Fibroblast of peridontal ligament (primary cell): ENCODE data around the gene HSPB8.
A peak's percentile ranks its signal among the peaks of the same experiment; 100 is the strongest.

Experiments used
- DNase-seq: peaks from one replicate; pipeline ENCODE4 v3.0.0-alpha.2; 2010; ENCODE audit errors: extremely low read depth

The HSPB8 gene, protein sequence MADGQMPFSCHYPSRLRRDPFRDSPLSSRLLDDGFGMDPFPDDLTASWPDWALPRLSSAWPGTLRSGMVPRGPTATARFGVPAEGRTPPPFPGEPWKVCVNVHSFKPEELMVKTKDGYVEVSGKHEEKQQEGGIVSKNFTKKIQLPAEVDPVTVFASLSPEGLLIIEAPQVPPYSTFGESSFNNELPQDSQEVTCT

DNA sequence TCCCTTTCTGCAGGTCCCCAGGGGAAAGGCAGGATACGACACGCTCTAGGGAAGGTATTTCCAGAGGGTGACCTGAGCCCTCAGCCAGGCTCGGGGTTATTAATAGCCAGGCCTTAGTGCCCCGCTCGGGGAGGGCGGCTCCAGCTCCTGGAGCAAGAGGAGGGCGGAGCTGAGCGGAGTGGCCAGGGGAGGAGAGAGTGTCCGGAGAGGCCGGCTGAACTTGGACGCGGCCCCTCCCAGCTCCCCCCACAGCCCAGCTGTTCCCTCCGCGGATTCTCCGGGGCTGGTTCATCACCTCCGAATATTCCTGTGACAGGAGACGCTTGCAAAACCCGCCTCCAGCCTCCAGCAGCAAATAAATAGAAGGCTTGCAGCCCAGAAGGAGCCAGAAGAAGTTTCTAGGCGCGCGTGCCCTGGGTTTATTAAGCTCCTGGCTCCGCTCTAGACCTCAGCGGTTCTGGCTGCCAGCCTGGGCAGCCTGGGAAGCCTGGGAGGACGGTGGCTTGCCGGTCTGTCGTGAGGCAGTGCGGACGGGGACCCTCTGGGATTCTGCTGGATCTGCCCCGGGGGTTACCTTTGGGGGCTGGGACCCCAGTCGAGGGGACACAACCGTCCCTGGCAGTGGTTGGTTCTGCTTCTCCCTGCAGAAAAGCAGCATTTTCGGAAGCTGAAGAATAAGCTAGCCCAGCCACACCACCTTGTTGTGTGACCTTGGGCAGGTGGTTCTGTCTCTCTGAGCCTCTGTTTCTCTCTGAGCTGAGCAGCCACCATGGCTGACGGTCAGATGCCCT lies at the start of gene HSPB8:
TSS of gene HSPB8 (plus strand) at position 388 of the 791 bp plus-strand sequence. CDS start at position 770, 382 bp downstream.
- peak; percentile 52 for DNase-seq

DNA sequence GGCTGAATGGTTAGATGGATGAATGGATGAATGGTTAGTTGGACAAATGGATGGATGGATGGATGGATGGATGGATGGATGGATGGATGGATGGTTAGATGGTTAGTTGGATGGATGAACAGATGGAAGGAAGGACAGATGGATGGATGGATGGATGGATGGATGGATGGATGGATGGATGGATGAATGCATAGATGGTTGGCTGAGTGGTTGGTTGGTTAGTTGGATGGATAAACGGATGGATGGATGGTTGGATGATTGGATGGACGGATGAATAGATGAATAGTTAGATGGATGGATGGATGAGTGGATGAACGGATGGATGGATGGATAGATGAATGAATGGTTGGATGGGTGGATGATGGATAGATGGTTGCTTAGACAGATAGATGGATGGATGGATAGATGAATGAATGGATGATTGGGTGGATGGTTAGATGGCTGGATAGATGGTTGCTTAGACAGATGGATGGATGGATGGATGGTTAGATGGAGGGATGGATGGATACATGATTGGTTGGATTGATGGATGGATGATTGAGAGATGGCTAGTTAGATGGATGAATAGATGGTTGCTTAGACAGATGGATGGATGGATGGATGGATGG lies 48.8 kb upstream of the HSPB8 start:
- no peak for DNase-seq

DNA sequence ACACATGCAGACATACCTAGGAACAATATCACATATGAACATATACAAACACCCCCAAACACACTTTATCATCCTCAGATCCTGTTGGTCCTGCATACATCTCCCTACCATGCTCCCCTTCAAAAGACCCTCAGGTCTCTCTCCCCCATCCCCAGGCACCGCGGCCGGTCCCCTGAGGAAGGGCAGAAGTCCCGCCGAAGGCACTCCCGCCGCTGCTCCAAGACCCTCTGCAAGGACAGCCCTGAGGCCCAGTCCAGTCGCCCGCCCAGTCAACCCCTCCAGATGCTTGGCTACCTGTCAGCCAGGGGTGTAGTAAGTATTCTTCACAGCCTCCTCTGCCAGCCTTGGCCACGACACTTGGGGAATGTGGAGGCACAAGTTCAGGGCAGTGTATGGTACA lies 48.2 kb upstream of the HSPB8 start:
- no peak for DNase-seq

DNA sequence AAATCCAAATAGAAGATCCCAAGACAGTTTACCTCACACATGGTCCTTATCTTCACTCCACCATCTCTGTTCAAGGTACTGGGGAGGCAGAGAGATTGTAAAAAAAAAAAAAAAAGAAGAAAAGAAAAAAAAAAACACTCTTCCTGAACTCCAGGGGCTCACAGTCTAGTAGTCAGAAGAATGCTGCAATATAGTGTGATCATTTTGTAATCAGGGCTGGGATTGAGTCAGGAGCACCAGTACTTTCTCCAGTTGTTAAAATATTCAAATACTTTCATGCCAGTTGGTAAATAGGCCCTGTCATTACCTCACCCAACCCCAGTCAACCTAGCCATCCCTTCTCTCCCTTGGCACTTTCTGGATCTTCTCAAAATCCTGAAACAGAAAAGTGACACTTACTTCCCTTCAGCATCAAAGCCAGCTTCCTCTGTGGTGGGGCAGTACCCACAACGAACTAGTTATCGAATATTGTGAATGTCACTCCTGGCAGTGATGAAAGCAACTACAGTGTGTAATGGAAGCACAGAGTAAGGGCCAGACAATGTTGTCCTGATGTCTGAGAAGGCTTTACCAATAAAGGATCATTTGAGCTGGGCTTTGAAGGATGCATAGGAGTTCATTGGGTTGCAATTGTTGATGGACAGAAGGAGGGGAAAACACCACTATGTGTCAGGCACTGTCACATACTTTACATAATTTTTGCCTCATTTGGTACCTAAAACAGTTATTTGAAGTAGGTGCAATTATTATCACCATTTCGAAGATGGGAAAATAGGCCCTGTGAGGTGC lies 44.3 kb upstream of the HSPB8 start:
- no peak for DNase-seq

DNA sequence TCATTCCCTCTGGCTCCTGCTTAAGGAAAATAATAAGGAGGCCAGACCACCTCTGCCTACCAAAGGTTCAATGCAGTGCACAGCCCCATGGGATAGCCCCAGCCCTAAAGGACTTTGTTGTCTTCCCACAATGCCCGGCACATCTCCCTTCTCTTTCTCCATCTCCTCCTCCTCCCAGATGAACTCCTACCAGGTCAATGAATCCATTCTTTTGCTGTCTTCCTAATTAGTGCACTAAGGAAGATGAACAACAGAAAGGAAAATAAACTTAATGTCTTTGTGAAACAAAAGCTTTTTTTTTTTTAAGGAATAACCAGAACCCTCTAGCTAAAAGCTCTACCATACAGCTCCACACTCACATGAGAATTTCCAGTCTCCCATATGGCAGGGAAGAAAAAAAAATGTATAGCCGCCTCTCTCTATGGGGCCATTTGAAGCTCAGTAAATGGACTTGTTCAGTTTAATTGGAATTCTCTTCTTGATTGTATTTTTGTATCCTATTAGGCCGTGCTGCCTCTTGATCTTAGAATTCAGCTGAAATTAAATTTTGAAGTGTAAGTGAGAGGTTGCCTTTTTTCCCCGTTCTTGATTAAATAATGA lies 41.8 kb upstream of the HSPB8 start:
- no peak for DNase-seq

DNA sequence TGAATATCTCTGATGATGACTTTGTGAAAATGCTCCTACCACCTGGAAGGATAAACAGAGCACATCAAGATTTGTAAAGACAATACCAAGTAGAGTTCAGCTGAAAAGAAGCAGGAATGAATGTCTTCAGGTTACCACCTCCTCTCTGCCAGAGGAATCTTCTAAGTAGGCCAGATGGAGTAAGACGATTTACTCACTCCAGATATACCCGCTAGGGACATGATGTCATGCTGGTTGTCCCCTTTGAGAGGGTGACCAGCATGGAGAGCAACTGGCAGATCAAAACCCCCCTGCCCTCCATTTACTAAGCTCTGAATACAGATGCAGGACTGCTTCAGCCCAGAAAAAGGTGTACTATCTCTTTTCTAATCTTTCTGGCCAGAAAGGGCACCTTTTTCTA lies 39.3 kb upstream of the HSPB8 start:
- DNase-seq: no peak

DNA sequence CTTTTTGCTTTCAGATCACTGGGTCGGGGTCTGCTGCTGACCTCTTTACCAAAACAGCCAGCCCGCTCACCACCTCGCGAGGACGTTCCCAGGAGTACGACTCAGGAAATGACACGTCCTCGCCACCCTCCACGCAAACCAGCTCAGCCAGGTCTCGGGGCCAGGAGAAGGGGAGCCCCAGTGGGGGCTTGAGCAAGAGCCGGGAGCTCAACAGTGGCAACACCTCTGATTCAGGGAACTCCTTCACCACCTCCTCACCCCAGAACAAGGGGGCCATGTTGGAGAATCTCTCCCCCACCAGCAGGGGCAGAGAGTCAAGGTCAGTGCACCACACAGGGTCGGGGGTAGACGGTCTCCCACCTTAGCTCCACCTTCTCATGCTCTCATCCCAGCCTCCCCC lies 33.4 kb upstream of the HSPB8 start:
- no peak for DNase-seq

DNA sequence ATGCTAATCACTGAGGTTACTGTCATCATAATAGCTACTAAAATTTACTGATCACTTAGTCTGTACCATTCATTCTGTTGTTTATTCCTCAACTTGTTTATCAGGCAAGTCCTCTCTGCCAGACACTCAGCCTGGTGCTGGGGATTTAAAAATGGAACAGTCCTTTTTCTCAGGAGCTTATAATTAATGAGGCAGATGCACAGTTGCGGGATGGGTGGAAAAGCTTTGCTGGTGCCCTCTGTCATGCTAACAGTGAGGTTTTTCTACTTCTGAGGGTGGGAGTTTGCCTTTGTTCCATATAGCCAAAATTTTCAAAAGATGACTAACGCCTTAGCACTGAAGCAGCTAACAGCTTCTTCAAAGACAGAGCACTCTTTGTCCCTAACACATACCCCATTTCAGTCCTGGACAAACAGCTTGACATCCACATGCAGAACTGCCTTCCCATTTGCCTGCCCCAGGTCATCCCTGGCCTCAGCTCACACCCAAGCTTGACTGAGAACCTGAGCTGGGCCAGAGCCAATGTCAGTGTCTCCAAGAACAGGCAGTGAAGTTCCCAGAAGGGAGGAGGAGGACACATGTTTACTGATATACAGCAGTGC lies 30.8 kb upstream of the HSPB8 start:
- DNase-seq: no peak

DNA sequence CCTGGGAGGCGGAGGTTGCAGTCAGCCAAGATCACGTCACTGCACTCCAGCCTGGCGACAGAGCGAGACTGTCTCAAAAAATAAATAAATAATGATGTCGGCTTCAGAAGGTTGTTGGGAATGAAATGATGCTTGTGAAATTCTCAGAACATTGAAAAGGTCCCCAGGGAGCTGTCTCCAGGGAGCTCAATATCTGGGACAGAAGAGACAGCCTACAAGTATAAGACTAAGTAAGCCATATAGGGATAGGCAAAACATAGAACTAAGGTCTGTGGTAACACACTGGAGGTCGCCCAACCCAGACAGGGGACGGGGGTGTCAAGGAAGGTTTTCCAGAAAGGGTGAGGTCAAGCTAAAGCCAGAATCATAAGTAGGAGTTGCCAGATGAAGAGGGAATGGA lies 29.5 kb upstream of the HSPB8 start:
- no peak for DNase-seq

DNA sequence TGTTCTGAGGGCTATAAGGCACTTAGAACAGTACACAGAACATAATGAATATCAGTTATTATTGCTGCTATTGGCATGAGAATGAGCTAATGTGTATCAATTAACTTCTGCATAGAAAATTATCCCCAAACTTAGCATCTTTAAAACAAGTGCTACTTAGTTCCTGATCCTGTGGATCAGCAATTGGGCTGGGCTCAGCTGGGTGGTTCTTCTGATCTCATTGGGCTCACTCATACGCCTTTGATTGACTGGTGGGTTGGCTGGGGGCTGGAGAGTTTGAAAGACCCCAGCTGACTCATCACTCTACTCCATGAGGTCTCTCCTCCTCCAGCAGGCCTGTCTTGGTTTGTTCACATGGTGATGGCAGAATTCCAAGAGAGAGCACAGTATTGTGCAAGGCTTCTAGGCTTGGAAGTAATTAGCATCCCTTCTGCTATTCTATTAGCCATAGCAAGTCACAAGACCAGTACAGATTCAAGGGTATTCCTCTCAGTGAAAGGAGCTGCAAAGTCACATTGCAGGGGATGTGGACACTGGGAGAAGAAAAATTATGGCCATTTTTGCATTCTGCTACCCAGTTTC lies 27.2 kb upstream of the HSPB8 start:
- no peak for DNase-seq

DNA sequence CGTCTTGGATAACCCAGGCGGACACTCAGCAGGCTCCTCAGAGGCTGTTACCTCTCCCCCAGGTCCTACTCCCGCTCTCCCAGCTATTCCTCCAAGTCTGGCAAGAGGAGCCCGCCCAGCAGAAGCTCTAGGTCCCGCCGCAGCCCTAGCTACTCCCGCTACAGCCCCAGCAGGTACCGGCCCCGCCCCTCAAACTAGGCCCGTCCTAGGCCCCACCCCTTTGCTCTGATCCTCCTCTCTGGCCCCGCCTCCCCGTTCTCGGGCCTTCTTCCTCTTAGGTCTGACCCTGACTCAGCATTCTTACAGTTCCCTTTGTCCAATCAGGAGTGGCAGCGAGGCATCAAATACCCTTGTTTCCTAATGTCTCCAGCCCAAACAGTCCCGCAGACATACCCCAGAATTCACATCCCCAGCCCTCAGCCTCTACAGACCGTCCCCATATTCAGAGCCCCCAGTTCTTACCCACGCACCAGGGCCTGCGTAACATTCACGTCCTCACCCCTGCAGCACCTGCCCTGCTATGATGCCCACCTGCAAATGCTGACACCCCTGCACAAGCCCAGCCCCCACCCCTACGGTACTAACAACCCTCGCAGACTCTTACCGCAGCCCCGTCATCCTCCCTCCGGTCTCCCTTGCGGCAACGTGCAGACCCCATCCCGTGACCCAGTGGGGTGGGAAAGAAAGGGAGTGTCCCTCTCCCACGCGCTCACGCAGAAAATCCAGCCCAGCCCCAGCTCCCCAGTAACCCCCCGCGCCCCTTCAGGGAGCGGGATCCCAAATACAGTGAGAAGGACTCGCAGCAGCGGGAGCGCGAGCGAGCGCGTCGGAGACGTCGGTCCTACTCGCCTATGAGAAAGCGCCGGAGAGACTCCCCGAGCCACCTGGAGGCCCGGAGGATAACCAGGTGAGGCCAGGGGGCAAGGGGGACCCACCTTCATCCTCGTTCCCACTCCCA lies 25.0 kb upstream of the HSPB8 start:
- no peak for DNase-seq

DNA sequence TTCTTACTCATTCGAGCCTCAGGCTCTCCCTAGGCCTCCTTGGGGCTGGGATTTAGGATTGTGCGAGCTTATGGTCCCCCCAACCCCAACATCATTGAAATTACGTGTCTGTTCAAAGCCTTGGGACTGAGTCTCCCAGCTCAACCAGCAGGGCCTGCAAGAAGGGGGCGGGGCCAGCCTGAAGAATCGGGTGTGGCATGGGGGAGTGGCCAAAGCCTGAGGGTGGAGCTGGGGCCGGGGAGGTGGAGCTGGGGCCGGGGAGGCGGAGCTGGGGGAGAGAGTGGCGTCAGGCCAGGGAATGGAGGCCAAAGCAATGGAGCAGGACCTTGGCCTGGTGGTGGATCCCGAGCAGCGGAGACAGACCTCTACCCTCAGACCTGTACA lies 24.3 kb upstream of the HSPB8 start:
- no peak for DNase-seq

DNA sequence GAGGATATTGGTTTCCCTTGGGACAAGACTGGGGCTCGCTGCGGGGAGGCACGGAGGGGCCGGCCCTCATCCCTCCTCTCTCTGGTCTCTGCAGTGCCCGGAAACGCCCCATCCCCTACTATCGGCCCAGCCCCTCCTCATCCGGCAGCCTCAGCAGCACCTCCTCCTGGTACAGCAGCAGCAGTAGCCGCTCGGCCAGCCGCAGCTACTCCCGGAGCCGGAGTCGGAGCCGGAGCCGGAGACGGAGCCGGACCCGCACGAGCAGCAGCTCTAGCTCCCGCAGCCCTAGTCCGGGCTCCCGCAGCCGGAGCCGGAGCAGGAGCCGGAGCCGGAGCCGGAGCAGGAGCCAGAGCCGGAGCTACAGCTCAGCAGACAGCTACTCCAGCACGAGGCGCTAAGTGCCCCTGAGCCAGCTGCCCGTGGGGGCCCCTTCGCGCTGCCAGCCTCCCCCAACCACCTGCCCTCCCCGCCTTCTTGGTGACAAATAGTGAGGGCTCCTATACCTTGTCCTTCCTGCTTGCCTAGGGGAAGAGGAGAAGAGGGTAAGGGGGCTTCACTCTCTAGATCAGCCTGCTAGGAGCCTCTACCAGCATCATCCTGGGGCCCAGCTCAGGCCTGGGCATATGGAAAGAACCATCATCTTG lies 22.2 kb upstream of the HSPB8 start:
- no peak for DNase-seq

DNA sequence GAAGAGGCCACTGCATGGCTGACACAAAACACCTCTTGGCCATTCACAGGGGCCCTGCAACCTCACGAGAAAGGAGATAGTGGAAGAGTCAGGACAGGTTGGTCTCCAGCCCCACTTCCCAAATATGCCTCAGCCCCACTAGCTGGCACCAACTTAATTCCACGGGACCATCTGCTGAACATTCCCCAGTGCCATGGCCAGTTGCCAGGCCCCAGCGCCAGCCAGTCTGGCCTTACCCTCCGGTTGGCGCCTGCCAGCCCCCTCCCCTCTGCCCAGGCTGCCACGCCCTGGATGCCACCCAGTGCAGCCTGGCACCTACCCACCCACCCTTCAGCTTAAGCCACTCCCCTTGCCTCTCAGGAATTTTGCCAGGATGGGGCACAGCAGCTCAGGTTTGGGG lies 21.2 kb upstream of the HSPB8 start:
- no peak for DNase-seq

DNA sequence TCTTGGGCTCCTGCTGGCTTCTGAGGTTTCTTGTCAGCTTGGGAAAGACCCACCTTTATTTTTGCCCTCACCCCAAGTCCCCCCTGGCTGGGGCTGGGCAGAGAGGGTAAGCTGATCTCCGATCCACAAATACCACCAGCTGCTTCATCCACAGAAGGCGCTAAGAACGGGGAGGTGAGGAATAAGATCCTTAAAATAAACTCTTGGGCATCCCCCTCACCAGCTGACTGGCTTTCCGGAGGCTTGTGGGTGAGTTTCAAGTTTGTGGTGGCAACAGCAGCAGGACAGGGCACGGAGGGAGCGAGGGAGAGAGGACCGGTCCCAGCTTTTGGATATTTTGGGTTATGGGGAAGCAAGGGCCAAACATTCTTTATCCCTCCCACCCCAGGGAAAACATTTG lies 20.8 kb upstream of the HSPB8 start:
- no peak for DNase-seq

DNA sequence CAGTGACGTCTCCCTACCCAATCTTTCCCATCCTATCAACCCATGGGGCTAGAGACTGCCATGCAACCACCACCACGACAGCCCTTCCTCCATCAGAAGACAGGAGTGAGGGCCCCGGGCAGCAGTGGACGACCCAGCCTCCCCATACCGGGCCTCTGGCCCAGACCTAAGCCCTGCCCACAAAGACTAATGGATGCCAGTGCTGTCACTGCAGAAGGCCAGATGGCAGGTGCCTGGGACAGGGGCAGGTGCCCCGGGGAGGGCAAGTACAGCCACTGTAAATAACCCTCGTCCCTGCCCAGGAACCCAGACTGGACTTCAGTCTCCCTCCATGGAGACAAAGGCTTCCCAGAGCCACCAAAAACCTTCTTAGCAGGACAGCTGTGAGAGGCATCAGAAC lies 20.3 kb upstream of the HSPB8 start:
- DNase-seq: no peak

DNA sequence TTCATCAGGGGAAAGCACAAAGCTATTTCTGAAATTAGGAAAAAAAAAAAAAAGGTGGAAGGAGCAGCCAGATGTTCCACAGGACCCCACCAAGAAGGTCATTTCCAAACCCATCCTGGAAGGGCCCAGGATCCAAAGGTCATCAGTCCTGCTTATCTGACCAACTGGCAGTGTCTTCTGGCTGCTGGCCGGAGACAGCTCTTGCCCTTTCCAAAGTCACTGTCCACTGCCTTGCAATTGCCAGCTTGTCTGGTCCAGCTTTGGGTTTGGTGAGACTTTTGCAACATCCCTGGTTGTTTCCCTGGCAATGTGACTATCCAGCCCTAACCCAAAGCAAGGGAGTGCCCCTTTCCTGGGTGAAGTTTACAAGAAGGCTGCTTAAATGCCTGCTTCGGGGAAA lies 18.9 kb upstream of the HSPB8 start:
- DNase-seq: no peak

DNA sequence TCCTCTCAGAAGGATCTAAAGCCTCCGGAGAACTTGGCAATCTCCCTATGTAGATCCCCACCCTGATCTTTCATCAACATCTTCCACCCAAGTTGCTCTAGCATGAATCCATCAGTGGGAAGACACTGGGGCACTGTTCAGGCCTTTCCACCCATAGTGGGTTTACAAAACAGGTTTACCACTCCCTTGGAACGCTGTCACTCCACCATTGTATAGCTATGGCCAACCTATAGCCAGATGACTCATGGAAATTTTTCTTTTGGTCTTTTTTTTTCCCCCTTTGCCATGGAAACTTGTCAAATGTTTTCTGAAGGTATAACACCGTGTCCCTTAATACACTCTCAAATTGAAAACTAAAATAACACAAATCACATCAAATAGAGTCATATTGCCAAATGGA lies 10.8 kb upstream of the HSPB8 start:
- DNase-seq: no peak

DNA sequence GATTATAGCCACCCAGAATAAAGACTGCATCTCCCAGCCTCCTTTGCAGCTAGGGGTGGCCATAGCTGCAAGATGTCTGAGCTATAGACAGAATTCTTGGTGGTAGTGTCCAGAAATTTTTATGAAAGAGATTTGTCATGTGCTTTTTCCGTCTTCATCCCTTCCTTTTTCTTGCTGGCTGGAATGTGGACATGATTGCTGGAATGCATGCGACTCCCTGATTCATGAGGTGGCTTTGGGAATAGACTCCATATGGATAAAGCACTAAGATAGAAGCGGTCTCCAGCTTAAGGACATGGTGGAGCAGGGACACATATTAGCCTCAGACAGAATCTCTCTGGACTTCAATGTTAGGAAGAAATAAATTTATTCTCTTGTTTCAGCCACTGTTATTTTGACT lies 10.0 kb upstream of the HSPB8 start:
- no peak for DNase-seq

DNA sequence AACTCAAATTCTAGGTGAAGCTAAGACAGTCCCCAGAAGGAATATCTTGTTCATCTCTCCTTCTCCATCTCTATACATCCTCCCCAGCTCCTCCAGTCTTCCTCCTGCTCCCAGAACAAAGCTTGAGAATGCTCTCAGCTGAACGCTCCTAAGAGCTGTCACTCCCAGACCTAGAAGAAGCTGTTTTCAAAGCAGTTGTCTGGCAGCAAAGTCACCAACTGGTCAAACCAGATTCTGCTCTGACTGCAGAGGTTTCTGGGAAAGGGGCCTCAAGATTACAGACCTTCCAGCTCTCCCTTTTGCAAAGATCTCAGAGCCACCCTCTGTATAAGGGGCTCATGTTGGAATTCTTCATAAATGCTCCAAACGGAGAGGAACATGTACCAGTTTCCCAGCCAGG lies 9.6 kb upstream of the HSPB8 start:
- DNase-seq: no peak
